Ishikawa (cell line): ENCODE data around the gene SETX.

Experiments used
- RAD21 ChIP-seq: IDR thresholded peaks from 2 replicates; pipeline ENCODE4 v1.6.1; 2012; ENCODE audit warnings: low read depth
- TF ChIP-seq, protein P1 (sequence below): IDR thresholded peaks from 2 replicates; pipeline ENCODE4 v1.6.1; 2012
- TF ChIP-seq, protein P2 (sequence below): IDR thresholded peaks from 2 replicates; pipeline ENCODE4 v1.6.1; 2012

DNA sequence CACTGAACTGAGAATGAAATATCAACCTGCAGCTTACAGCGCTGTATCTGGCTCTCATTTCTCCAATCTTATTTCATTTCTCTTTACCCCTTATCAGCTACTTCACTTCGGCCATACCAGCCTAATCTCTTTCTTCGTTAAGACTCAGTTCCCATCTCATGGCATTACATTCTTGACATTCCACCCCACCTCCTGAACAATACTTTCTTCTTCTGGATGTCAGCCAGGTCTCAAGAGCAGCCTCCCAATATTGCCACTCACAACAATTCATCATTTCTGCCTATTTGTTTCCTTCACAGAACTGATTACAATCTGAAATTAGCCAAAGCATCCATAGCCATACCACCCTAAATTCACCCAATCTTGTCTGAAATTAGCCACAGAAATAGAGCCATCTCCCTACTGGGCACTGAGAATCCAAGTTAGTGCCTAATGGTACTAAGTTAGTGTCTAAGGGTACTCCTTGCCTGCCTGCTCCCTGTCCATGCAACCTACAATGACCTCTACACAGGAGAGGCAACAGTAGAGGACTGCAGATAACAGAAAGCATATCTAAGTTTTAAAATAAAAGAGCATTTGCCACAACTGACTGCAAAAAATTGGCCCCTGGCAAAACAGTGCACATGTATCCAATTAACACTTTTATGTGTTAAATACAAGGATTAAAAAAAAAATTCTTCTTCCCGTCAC, 35.2 kb downstream of the SETX start:
- no peak for TF ChIP-seq RAD21
- TF ChIP-seq, protein P1, sequence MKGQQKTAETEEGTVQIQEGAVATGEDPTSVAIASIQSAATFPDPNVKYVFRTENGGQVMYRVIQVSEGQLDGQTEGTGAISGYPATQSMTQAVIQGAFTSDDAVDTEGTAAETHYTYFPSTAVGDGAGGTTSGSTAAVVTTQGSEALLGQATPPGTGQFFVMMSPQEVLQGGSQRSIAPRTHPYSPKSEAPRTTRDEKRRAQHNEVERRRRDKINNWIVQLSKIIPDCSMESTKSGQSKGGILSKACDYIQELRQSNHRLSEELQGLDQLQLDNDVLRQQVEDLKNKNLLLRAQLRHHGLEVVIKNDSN, result no peak
- TF ChIP-seq, protein P2, sequence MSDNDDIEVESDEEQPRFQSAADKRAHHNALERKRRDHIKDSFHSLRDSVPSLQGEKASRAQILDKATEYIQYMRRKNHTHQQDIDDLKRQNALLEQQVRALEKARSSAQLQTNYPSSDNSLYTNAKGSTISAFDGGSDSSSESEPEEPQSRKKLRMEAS, result no peak
